Measurements from ENCODE around the gene RABL3.
A peak's percentile ranks its signal among the peaks of the same experiment; 100 is the strongest.
"Not testable (repeated sequence)": the region's sequence is repeated elsewhere in the genome, so short reads cannot be mapped to it uniquely, and the experiment has no call there.

Gene RABL3

GRCh38 chr3:120685411-120685810 is 56.9 kb downstream of the RABL3 start:
- H3K27me3 Mint-ChIP-seq = no peaks in the 10 kb centered on the region
- no peaks in the 10 kb centered on the region for H3K9me3 Mint-ChIP-seq
- no peak overlapping the region for H3K27ac Mint-ChIP-seq
- intact Hi-C loops (cut with micrococcal nuclease) = no loop called here
- peaks cover 15% of the 10 kb centered on the region for H3K4me1 Mint-ChIP-seq (ENCODE audit: low read depth)
- peaks cover 4% of the 10 kb centered on the region for H3K36me3 Mint-ChIP-seq (ENCODE audit: low read depth)
- no peak overlapping the region for H3K4me3 Mint-ChIP-seq

DNA sequence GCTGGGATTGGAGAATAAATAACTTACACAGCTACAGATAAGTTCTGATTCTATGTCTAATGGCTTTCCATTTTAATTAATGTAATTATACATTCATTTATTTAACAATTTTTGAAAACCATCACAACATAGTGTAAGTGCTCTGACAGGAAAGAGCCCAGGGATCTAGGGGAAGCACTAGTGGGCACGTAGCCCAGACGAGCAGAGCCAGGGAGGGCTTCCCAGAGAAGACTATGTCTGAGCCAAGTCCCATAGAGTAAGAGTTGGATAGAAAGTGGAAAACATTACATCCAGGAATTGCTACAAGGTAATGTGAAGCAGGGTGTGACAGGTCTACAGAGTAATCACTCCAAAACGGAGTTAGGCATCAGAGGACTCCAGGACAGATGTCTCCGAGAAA is 57.4 kb downstream of the RABL3 start:
- no peak overlapping the region for H3K27ac Mint-ChIP-seq
- H3K4me3 Mint-ChIP-seq = no peak overlapping the region
- H3K9me3 Mint-ChIP-seq = no peaks in the 10 kb centered on the region
- intact Hi-C loops (cut with micrococcal nuclease) = no loop called here
- peaks cover 4% of the 10 kb centered on the region for H3K36me3 Mint-ChIP-seq (ENCODE audit: low read depth)
- peaks cover 17% of the 10 kb centered on the region for H3K4me1 Mint-ChIP-seq (ENCODE audit: low read depth)
- no peaks in the 10 kb centered on the region for H3K27me3 Mint-ChIP-seq

GRCh38 chr3:120683671-120684301 is 58.5 kb downstream of the RABL3 start:
- no peaks in the 10 kb centered on the region for H3K9me3 Mint-ChIP-seq
- H3K4me3 Mint-ChIP-seq = no peak overlapping the region
- peaks cover 27% of the 10 kb centered on the region for H3K4me1 Mint-ChIP-seq (ENCODE audit: low read depth)
- peaks cover 4% of the 10 kb centered on the region for H3K36me3 Mint-ChIP-seq (ENCODE audit: low read depth)
- no peak overlapping the region for H3K27ac Mint-ChIP-seq
- no peaks in the 10 kb centered on the region for H3K27me3 Mint-ChIP-seq
- intact Hi-C loops (cut with micrococcal nuclease) = no loop called here

DNA sequence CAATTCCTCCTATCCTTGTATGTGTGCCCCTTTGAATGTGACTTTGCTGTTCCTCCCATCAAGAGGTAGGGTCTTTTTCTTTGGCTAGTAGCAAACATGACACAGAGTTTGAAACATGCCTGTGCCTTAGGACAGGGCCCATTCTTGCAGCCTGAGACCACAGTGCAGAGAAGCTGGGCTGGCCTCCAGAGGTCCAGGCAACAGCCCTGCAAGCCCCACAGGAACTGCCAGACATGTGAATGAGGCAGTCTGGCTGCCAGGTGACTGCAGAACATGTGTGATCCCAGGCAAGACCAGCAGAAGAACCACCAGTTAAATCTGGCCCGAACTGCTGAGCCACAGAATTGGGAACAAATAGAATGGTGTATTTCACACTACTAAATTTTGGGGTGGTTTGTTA is 59.1 kb downstream of the RABL3 start:
- Mint-ChIP-seq H3K27me3 (no peaks in the 10 kb centered on the region), H3K9me3 (no peaks in the 10 kb centered on the region), H3K4me1 (ENCODE audit: low read depth) (peaks cover 28% of the 10 kb centered on the region), H3K4me3 (no peak overlapping the region), H3K36me3 (ENCODE audit: low read depth) (peaks cover 4% of the 10 kb centered on the region), H3K27ac (no peak overlapping the region)
- intact Hi-C loops (cut with micrococcal nuclease) = no loop called here

DNA sequence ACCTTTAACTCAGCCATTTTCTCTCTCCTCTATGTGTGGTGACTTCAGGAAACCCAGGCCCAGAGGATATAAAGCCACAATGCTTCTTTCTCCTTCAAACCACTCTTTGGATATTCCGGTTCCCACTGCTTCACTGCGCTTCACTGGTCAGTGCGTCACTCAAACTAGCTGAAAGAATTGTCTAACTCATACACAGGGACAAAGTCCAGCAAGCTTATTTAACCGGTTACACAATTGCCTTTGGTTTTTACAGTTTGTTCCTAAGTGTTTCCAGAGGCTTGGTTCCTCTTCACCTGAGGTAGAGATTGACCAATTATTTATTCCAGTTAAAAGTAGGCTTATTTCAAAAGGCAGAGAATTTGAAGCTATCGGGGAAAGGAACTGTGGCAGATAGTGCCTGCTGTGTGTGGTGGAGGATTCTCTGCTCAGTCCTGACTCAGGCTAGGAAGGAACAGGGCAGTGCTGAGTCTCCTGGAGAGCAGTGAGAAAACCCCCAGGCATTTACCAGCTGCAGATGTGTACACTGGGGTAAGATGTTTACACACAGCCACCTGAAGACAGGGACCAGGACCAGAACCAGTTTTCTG is 60.1 kb downstream of the RABL3 start, which contains the start of gene HGD:
Gene HGD (minus strand): TSS at position 145 of the 587 bp plus-strand sequence. CDS start 128 bp downstream, at position 17.
- peaks cover 36% of the 10 kb centered on the region for H3K4me1 Mint-ChIP-seq (ENCODE audit: low read depth)
- no peaks in the 10 kb centered on the region for H3K9me3 Mint-ChIP-seq
- H3K27me3 Mint-ChIP-seq = no peaks in the 10 kb centered on the region
- H3K27ac Mint-ChIP-seq = no peak within 1 kb of the TSS
- intact Hi-C loops (cut with micrococcal nuclease) = no loop called here
- H3K36me3 Mint-ChIP-seq (ENCODE audit: low read depth) = peaks cover 4% of the 10 kb centered on the region
- no peak within 1 kb of the TSS for H3K4me3 Mint-ChIP-seq

GRCh38 chr3:120681506-120682038 is 60.7 kb downstream of the RABL3 start:
- Mint-ChIP-seq H3K27ac (no peak overlapping the region), H3K36me3 (ENCODE audit: low read depth) (peaks cover 4% of the 10 kb centered on the region), H3K9me3 (no peaks in the 10 kb centered on the region), H3K4me1 (ENCODE audit: low read depth) (peaks cover 36% of the 10 kb centered on the region), H3K4me3 (no peak overlapping the region), H3K27me3 (no peaks in the 10 kb centered on the region)
- intact Hi-C loops (cut with micrococcal nuclease) = no loop called here

- no peak overlapping the region for H3K27ac Mint-ChIP-seq
- intact Hi-C loops (cut with micrococcal nuclease) = no loop called here
- peaks cover 36% of the 10 kb centered on the region for H3K4me1 Mint-ChIP-seq (ENCODE audit: low read depth)
These were observed 61.3 kb downstream of the RABL3 start for GRCh38 chr3:120681018-120681417.

GRCh38 chr3:120680193-120680894 is 62.0 kb downstream of the RABL3 start:
- Mint-ChIP-seq H3K27me3 (no peaks in the 10 kb centered on the region), H3K4me1 (ENCODE audit: low read depth) (peaks cover 36% of the 10 kb centered on the region), H3K36me3 (ENCODE audit: low read depth) (peaks cover under 1% of the 10 kb centered on the region), H3K27ac (no peak overlapping the region), H3K9me3 (no peaks in the 10 kb centered on the region), H3K4me3 (no peak overlapping the region)
- intact Hi-C loops (cut with micrococcal nuclease) = no loop called here

More at GRCh38 chr3:120681018-120681417, 61.3 kb downstream of the RABL3 start:
- no peaks in the 10 kb centered on the region for H3K27me3 Mint-ChIP-seq
- peaks cover 4% of the 10 kb centered on the region for H3K36me3 Mint-ChIP-seq (ENCODE audit: low read depth)
- H3K4me3 Mint-ChIP-seq = no peak overlapping the region
- no peaks in the 10 kb centered on the region for H3K9me3 Mint-ChIP-seq

DNA sequence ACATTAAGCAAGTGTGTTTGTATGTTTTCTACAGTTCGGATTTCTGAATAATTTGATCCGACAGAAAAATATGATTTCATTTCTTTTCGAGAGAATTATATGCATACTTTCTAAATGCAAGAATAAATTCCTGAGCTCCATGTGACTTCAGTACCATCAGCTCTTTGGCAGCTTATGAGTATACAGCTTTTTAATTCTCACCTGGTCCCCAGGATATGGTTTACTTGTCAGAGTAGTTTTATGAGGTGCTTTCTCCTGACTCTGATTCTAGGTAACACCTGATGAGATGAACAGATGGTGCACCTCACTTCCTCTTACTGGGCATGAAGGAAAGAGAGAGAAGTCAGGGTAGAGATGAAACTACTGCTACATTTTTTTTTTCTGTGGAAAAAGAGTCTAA is 63.3 kb downstream of the RABL3 start:
- peaks cover 36% of the 10 kb centered on the region for H3K4me1 Mint-ChIP-seq (ENCODE audit: low read depth)
- intact Hi-C loops (cut with micrococcal nuclease) = loop anchor here (5.0 kb wide), 1 partner anchor 82 kb away; the partner anchor contains the start of gene NDUFB4
- H3K9me3 Mint-ChIP-seq = no peaks in the 10 kb centered on the region
- H3K27me3 Mint-ChIP-seq = no peaks in the 10 kb centered on the region
- H3K4me3 Mint-ChIP-seq = no peak overlapping the region
- H3K27ac Mint-ChIP-seq = peak overlapping the region; percentile 79
- no peaks in the 10 kb centered on the region for H3K36me3 Mint-ChIP-seq (ENCODE audit: low read depth)

GRCh38 chr3:120678331-120678947 is 63.9 kb downstream of the RABL3 start:
- Mint-ChIP-seq H3K27ac (peak overlapping the region; percentile 79), H3K9me3 (no peaks in the 10 kb centered on the region), H3K36me3 (ENCODE audit: low read depth) (no peaks in the 10 kb centered on the region), H3K4me1 (ENCODE audit: low read depth) (peaks cover 36% of the 10 kb centered on the region), H3K27me3 (no peaks in the 10 kb centered on the region), H3K4me3 (peak overlapping the region; percentile 42)
- intact Hi-C loops (cut with micrococcal nuclease) = loop anchor here (5.0 kb wide), 1 partner anchor 81 kb away; the partner anchor contains the start of gene NDUFB4

DNA sequence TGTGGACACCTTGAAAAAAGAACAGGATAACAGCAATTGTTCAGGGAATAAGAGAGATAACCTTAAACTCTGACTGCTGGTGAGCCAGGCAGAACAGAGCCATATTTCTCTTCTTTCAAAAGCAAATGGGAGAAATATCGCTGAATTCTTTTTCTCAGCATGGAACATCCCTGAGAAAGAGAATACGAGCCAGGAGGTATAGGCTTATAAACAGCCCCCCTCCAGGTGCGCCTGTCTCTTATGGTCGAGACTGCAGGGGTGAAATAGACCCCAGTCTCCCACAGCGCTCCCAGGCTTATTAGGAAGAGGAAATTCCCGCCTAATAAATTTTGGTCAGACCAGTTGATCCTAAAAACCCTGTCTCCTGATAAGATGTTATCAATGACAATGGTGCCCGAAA is 65.1 kb downstream of the RABL3 start:
- intact Hi-C loops (cut with micrococcal nuclease) = loop anchor here (5.0 kb wide), 1 partner anchor 80 kb away; the partner anchor contains the start of gene NDUFB4
- peaks cover 33% of the 10 kb centered on the region for H3K4me1 Mint-ChIP-seq (ENCODE audit: low read depth)
- H3K27ac Mint-ChIP-seq = peak overlapping the region; percentile 79
- H3K4me3 Mint-ChIP-seq; H3K27me3 Mint-ChIP-seq; H3K9me3 Mint-ChIP-seq; H3K36me3 Mint-ChIP-seq (ENCODE audit: low read depth): not testable (repeated sequence)

DNA sequence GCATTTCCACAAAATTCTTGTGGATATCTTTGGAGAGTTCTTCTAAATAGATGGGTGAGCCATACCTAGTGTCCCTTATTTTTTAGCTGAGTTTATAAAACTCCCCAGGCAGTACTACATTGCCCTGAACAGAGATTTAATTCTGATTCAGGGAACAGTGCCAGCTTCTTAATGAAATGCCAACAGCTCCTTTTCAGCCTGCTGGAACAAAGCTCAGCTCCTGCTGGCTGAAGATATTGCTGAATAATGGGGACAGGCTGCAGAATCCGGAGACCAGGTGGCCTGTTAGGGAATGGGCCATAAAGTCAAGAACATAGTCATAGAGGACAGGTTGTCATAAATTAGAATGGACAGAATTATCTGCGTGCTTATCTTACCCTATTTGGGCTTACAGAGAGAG is 69.2 kb downstream of the RABL3 start:
- intact Hi-C loops (cut with micrococcal nuclease) = no loop called here
- Mint-ChIP-seq H3K36me3 (ENCODE audit: low read depth) (no peaks in the 10 kb centered on the region), H3K4me3 (no peak overlapping the region), H3K27ac (no peak overlapping the region), H3K27me3 (no peaks in the 10 kb centered on the region), H3K9me3 (peaks cover 9% of the 10 kb centered on the region), H3K4me1 (ENCODE audit: low read depth) (peaks cover 8% of the 10 kb centered on the region)

- H3K4me1 Mint-ChIP-seq (ENCODE audit: low read depth) = no peaks in the 10 kb centered on the region
- H3K27me3 Mint-ChIP-seq = no peaks in the 10 kb centered on the region
- no peak overlapping the region for H3K4me3 Mint-ChIP-seq
- no peak overlapping the region for H3K27ac Mint-ChIP-seq
- peaks cover 9% of the 10 kb centered on the region for H3K9me3 Mint-ChIP-seq
- H3K36me3 Mint-ChIP-seq (ENCODE audit: low read depth) = no peaks in the 10 kb centered on the region
- intact Hi-C loops (cut with micrococcal nuclease) = no loop called here
These were observed 71.7 kb downstream of the RABL3 start for GRCh38 chr3:120670576-120670975.

GRCh38 chr3:120664926-120665325 is 77.4 kb downstream of the RABL3 start:
- no peak overlapping the region for H3K4me3 Mint-ChIP-seq
- intact Hi-C loops (cut with micrococcal nuclease) = no loop called here
- peaks cover 2% of the 10 kb centered on the region for H3K27me3 Mint-ChIP-seq
- H3K36me3 Mint-ChIP-seq (ENCODE audit: low read depth) = no peaks in the 10 kb centered on the region
- peaks cover 3% of the 10 kb centered on the region for H3K4me1 Mint-ChIP-seq (ENCODE audit: low read depth)
- H3K27ac Mint-ChIP-seq = no peak overlapping the region
- peaks cover 4% of the 10 kb centered on the region for H3K9me3 Mint-ChIP-seq

Data from dendritic cell treated with granulocyte-macrophage colony-stimulating factor and Interleukin-4, amounts not matched to agents 40 ng/mL and 50 ng/mL, for 4 days (primary cell).